ENCODE data around the gene DSCAM. TPM values are rescaled to one million over a fixed set of nuclear protein-coding genes. Genes with fewer than 3 reads are reported as not detected.

Gene DSCAM
- total RNA-seq, 1 experiment from 2014 or later: not detected

DNA sequence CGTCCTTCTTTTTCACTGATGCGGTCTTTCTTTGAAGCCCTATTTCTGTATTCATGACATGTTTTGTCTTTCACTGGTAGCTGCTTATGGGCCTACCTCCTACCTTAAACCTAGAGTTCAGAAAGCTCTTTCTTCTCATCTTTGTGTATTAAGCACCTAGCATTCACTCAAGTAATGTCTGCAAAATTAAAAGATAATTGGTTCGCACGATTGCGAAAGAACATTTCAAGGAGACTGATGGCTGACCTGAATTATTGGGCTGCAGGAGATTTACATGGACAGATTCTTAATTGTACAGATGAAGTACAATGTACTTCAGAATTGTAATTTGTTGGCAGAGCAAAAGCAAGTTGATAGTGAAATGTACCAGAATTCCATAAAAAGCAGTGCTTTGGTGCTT lies 773.3 kb downstream of the DSCAM start:
- Histone ChIP-seq H3K36me3 (ENCODE audit: control insufficient read depth in 1 of 2, insufficient read depth in 2 of 2, low read length in 2 of 2) (no peaks in the 10 kb centered on the region), H3K4me3 (replicated peaks in 1 of 2; ENCODE audit: low read depth in 1 of 2, low read length in 2 of 2) (no peak overlapping the region), H2AFZ (ENCODE audit: low read depth, low read length, poor library complexity, severe bottlenecking) (no peak overlapping the region), H3K4me2 (ENCODE audit: low read length) (no peak overlapping the region), H3K9me3 (ENCODE audit: control insufficient read depth in 1 of 2, insufficient read depth in 1 of 2, low read depth in 1 of 2, low read length in 2 of 2) (peaks cover 0 to 24% of the 10 kb centered on the region in 2 experiments; a peak in 2 of 4 replicates), H4K20me1 (ENCODE audit: insufficient read depth) (no peaks in the 10 kb centered on the region), H3K4me1 (ENCODE audit: control insufficient read depth in 1 of 2, insufficient read depth in 2 of 2, low read length in 2 of 2) (no peaks in the 10 kb centered on the region), H3K79me2 (ENCODE audit: insufficient read depth, low read length) (no peaks in the 10 kb centered on the region), H3K27me3 (ENCODE audit: insufficient read depth, low read length) (no peaks in the 10 kb centered on the region), H3K9me2 (ENCODE audit: insufficient read depth) (no peaks in the 10 kb centered on the region), H3K9ac (ENCODE audit: low read length) (no peak overlapping the region), H3K27ac (ENCODE audit: low read depth, low read length) (no peak overlapping the region)
- TF ChIP-seq CTCF (IDR thresholded peaks at IDR 0.05 in 2 of 3, conservative IDR thresholded peaks at IDR 0.05 in 1 of 3; ENCODE audit: borderline replicate concordance in 1 of 3, insufficient read depth in 1 of 3, low read depth in 2 of 3, low read length in 2 of 3) (no peak), RAD21 (IDR thresholded peaks at IDR 0.05; ENCODE audit: low read depth) (no peak), JUND (IDR thresholded peaks at IDR 0.05) (no peak), SP1 (IDR thresholded peaks at IDR 0.05; ENCODE audit: low read depth) (no peak), ZFX (IDR thresholded peaks at IDR 0.05) (no peak), REST (IDR thresholded peaks at IDR 0.05; ENCODE audit: low read depth) (no peak), TCF7L2 (IDR thresholded peaks at IDR 0.05; ENCODE audit: borderline replicate concordance, extremely low read depth, insufficient read depth, insufficient read length) (no peak), FOSL1 (IDR thresholded peaks at IDR 0.05; ENCODE audit: low read depth) (no peak), ELF1 (IDR thresholded peaks at IDR 0.05; ENCODE audit: borderline replicate concordance, low read depth) (no peak), MAX (IDR thresholded peaks at IDR 0.05) (no peak), EGR1 (IDR thresholded peaks at IDR 0.05; ENCODE audit: low read depth) (no peak), POLR2AphosphoS5 (IDR thresholded peaks at IDR 0.05; ENCODE audit: low read depth, low read length) (no peak)
- TF ChIP-seq, protein P1, sequence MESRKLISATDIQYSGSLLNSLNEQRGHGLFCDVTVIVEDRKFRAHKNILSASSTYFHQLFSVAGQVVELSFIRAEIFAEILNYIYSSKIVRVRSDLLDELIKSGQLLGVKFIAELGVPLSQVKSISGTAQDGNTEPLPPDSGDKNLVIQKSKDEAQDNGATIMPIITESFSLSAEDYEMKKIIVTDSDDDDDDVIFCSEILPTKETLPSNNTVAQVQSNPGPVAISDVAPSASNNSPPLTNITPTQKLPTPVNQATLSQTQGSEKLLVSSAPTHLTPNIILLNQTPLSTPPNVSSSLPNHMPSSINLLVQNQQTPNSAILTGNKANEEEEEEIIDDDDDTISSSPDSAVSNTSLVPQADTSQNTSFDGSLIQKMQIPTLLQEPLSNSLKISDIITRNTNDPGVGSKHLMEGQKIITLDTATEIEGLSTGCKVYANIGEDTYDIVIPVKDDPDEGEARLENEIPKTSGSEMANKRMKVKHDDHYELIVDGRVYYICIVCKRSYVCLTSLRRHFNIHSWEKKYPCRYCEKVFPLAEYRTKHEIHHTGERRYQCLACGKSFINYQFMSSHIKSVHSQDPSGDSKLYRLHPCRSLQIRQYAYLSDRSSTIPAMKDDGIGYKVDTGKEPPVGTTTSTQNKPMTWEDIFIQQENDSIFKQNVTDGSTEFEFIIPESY (IDR thresholded peaks at IDR 0.05; ENCODE audit: extremely low read depth, insufficient replicate concordance, low read length): no peak
- POLR2A ChIA-PET: no interaction called here
- BruUV-seq (replicated peaks): no TSS peak
- intact Hi-C loops (cut with micrococcal nuclease): no loop called here
- CTCF ChIA-PET: no interaction called here
- RAD21 ChIA-PET (ENCODE audit: low non-redundant PET in 1 of 2, low total read pairs in 2 of 2, uncharacterized antibody in 2 of 2, unreplicated experiment in 2 of 2): no interaction called here
- ATAC-seq: no peak
- no peak for DNase-seq (ENCODE audit: low read depth, low spot score)

Measured in HCT116 (cell line).